Fibroblast of lung (primary cell): Measurements from ENCODE around the gene ECHDC1. TPM values are rescaled to one million over a fixed set of nuclear protein-coding genes. Genes with fewer than 3 reads are reported as not detected.

ENCODE experiments used
- DNase-seq, 2 donors: peaks; one replicate each; pipeline versions ENCODE4 v3.0.0 to v3.0.0-alpha.2; 2010; ENCODE audit warnings: low read depth in 2 of 2
- H2AFZ ChIP-seq: 2 replicates; pipeline ENCODE4 v1.5.1; 2012; ENCODE audit warnings: low read length, control low read depth, inconsistent platforms
- H3K27ac ChIP-seq: 2 replicates; pipeline ENCODE4 v1.5.1; 2011; ENCODE audit warnings: low read length, control low read depth; ENCODE audit not compliant: insufficient read depth
- H3K27me3 ChIP-seq: 2 replicates; pipeline ENCODE4 v1.5.1; 2011; ENCODE audit warnings: mild to moderate bottlenecking, low read length; ENCODE audit not compliant: control insufficient read depth, insufficient read depth
- H3K36me3 ChIP-seq: 2 replicates; pipeline ENCODE4 v1.5.1; 2011; ENCODE audit warnings: low read length; ENCODE audit not compliant: control insufficient read depth, insufficient read depth
- H3K4me1 ChIP-seq: 2 replicates; pipeline ENCODE4 v1.5.1; 2011; ENCODE audit warnings: low read length; ENCODE audit not compliant: control insufficient read depth, insufficient read depth; ENCODE audit errors: extremely low read depth
- H3K4me2 ChIP-seq: 2 replicates; pipeline ENCODE4 v1.5.1; 2011; ENCODE audit warnings: low read length, control low read depth; ENCODE audit not compliant: insufficient read depth; ENCODE audit errors: extremely low read depth
- H3K4me3 ChIP-seq, 4 experiments: fragments of 200-600 bp in 1 of 4; sonication (generic) in 1 of 4; replicated peaks in 1 of 4; 2 replicates each; pipeline ENCODE4 v1.5.1; 2011 to 2016; ENCODE audit warnings: low read length in 4 of 4, low read depth in 3 of 4, mild to moderate bottlenecking in 3 of 4, control low read depth in 2 of 4, inconsistent platforms in 1 of 4, mixed read lengths in 1 of 4; ENCODE audit not compliant: insufficient read depth in 1 of 4; ENCODE audit errors: control extremely low read depth in 1 of 4
- H3K79me2 ChIP-seq: 2 replicates; pipeline ENCODE4 v1.5.1; 2012; ENCODE audit warnings: mild to moderate bottlenecking, low read length, inconsistent platforms; ENCODE audit not compliant: control insufficient read depth, insufficient read depth
- H3K9ac ChIP-seq: 2 replicates; pipeline ENCODE4 v1.5.1; 2011; ENCODE audit warnings: mild to moderate bottlenecking, low read length, control low read depth; ENCODE audit not compliant: insufficient read depth
- H3K9me3 ChIP-seq: 2 replicates; pipeline ENCODE4 v1.5.1; 2012; ENCODE audit warnings: low read depth, low read length; ENCODE audit not compliant: control insufficient read depth, insufficient read depth
- H4K20me1 ChIP-seq: 2 replicates; pipeline ENCODE4 v1.5.1; 2011; ENCODE audit warnings: low read length; ENCODE audit not compliant: control insufficient read depth, insufficient read depth; ENCODE audit errors: extremely low read depth
- EZH2 ChIP-seq: IDR thresholded peaks from 2 replicates; pipeline ENCODE4 v1.5.1; 2012; ENCODE audit warnings: low read length, control low read depth, mild to moderate bottlenecking; ENCODE audit errors: missing control alignments
- polyA plus RNA-seq, 2 donors: library from polyadenylated mRNA; depleted of rRNA in 1 of 2; stranded (reverse) in 1 of 2; unstranded in 1 of 2; fragments of >200 nt; gene quantifications; 2 replicates each; pipeline ENCODE4 v1.2.1, GENCODE V29; 2011 to 2012; ENCODE audit warnings: missing spikeins in 1 of 2
- total RNA-seq: library from RNA; depleted of rRNA; stranded (reverse); fragments of >200 nt; gene quantifications from 2 replicates; pipeline ENCODE4 v1.2.1, GENCODE V29; 2014
- TF ChIP-seq, protein P1 (sequence below), 2 donors: IDR thresholded peaks in 1 of 2; conservative IDR thresholded peaks in 1 of 2; 1 replicate in 1 of 2; 2 replicates in 1 of 2; pipeline ENCODE4 v1.5.1; 2011 to 2012; ENCODE audit warnings: low read length in 2 of 2, control low read depth in 1 of 2, inconsistent platforms in 1 of 2, low read depth in 1 of 2, mild to moderate bottlenecking in 1 of 2

The ECHDC1 gene
- total and polyA plus RNA-seq, 2 donors (not counting 1 experiment from before 2014, with no cell fraction given), result 51.7 to 64.4 TPM

DNA sequence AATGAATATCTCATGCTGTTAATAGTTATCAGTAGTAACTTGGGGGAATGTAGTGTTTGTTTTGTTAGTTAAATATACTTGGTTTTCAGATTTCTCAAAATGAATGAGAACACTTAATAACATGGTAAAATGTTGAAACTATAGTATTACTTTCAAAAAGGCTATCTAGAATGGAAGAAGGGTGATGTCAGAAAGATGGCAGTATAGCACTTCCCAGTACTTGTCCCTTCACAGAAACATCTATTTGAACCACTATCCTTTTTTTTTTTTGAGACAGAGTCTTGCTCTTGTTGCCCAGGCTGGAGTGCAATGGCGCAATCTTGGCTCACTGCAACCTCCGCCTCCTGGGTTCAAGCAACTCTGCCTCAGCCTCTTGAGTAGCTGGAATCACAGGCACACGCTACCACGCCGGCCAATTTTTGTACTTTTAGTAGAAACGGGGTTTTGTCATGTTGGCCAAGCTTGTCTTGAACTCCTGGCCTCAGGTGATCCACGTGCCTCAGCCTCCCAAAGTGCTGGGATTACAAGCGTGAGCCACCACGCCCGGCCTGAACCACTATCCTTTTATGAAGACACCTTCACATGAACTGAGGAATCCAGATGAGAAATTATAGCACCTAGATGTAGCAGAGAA is 4.7 kb upstream of the ECHDC1 start:
- H3K27ac ChIP-seq, result no peak overlapping the region
- no peaks in the 10 kb centered on the region for H3K4me1 ChIP-seq
- H3K79me2 ChIP-seq, result peaks cover 22% of the 10 kb centered on the region

DNA sequence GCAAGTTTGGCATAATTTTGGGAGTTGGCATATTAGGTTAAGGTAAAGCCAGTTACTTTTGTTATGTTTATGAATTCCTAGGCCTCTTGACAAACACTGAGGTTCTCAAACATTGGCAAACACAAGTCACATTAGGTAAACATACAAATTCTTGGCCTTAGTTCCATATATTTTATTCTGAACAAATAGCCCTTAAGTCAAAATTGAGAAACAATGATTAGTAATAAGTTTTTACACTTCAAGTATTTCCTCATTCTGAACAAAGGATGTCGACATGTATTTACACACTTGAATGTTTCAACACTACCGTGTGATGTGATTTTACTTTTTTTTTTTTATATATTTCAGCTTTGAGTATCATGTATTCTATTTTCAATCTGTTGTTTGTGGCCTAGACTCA is 3.8 kb upstream of the ECHDC1 start:
- Histone ChIP-seq H2AFZ (no peak overlapping the region), H3K9ac (no peak overlapping the region), H3K36me3 (no peaks in the 10 kb centered on the region), H3K27ac (no peak overlapping the region), H4K20me1 (no peaks in the 10 kb centered on the region), H3K4me2 (no peak overlapping the region), H3K79me2 (peaks cover 26% of the 10 kb centered on the region), H3K4me1 (no peaks in the 10 kb centered on the region), H3K9me3 (no peaks in the 10 kb centered on the region), H3K4me3 (no peak overlapping the region), H3K27me3 (no peaks in the 10 kb centered on the region)
- no peak for TF ChIP-seq EZH2
- TF ChIP-seq, protein P1, sequence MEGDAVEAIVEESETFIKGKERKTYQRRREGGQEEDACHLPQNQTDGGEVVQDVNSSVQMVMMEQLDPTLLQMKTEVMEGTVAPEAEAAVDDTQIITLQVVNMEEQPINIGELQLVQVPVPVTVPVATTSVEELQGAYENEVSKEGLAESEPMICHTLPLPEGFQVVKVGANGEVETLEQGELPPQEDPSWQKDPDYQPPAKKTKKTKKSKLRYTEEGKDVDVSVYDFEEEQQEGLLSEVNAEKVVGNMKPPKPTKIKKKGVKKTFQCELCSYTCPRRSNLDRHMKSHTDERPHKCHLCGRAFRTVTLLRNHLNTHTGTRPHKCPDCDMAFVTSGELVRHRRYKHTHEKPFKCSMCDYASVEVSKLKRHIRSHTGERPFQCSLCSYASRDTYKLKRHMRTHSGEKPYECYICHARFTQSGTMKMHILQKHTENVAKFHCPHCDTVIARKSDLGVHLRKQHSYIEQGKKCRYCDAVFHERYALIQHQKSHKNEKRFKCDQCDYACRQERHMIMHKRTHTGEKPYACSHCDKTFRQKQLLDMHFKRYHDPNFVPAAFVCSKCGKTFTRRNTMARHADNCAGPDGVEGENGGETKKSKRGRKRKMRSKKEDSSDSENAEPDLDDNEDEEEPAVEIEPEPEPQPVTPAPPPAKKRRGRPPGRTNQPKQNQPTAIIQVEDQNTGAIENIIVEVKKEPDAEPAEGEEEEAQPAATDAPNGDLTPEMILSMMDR (conservative IDR thresholded peaks at IDR 0.05 in 1 of 2, IDR thresholded peaks at IDR 0.05 in 1 of 2; ENCODE audit: low read depth in 1 of 2, low read length in 2 of 2), result no peak
- peak in 1 of 2 donors; percentile 68 for DNase-seq

More for the DNA sequence above, 4.7 kb upstream of the ECHDC1 start:
- Histone ChIP-seq H3K9me3 (no peaks in the 10 kb centered on the region), H3K9ac (no peak overlapping the region), H3K4me2 (no peak overlapping the region), H3K4me3 (no peak overlapping the region), H3K36me3 (no peaks in the 10 kb centered on the region), H3K27me3 (no peaks in the 10 kb centered on the region), H2AFZ (no peak overlapping the region), H4K20me1 (no peaks in the 10 kb centered on the region)
- DNase-seq, result no peak
- TF ChIP-seq, protein P1 (conservative IDR thresholded peaks at IDR 0.05 in 1 of 2, IDR thresholded peaks at IDR 0.05 in 1 of 2; ENCODE audit: low read depth in 1 of 2, low read length in 2 of 2), result no peak
- no peak for TF ChIP-seq EZH2

DNA sequence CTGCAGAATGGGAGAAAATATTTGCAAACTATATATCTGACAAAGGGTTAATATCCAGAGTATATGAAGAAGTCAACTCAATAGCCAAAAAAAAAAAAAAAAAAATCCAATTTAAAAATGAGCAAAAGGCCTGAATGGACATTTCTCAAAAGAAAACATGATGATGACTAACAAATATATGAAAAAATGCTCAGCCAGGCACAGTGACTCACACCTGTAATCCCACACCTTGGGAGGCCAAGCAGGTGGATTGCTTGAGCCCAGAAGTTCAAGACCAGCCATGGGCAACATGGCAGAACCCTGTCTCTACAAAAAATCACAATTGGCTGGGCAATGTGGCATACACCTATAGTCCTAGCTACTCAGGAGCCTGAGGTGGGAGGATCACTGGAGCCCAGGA is 2.1 kb upstream of the ECHDC1 start:
- H3K4me3 ChIP-seq, result no peak overlapping the region
- no peaks in the 10 kb centered on the region for H3K36me3 ChIP-seq
- no peak for DNase-seq
- no peak overlapping the region for H3K27ac ChIP-seq
- peaks cover 41% of the 10 kb centered on the region for H3K79me2 ChIP-seq
- H4K20me1 ChIP-seq, result no peaks in the 10 kb centered on the region
- no peaks in the 10 kb centered on the region for H3K9me3 ChIP-seq
- no peak overlapping the region for H3K4me2 ChIP-seq
- TF ChIP-seq EZH2, result no peak
- TF ChIP-seq, protein P1 (conservative IDR thresholded peaks at IDR 0.05 in 1 of 2, IDR thresholded peaks at IDR 0.05 in 1 of 2; ENCODE audit: low read depth in 1 of 2, low read length in 2 of 2), result no peak
- no peak overlapping the region for H2AFZ ChIP-seq
- no peaks in the 10 kb centered on the region for H3K4me1 ChIP-seq
- H3K9ac ChIP-seq, result no peak overlapping the region
- no peaks in the 10 kb centered on the region for H3K27me3 ChIP-seq
